Neural cell (in vitro differentiated cells): ENCODE data around the gene ITPK1.

Experiments used
- EZH2 ChIP-seq: fragments of 200-600, 300-800 bp; shearing (Covaris generic), sonication (generic); IDR thresholded peaks from 2 replicates; pipeline ENCODE4 v1.6.1; 2014; ENCODE audit warnings: antibody characterized with exemption, low read length, borderline replicate concordance, mild to moderate bottlenecking; ENCODE audit not compliant: insufficient read depth, poor library complexity, severe bottlenecking
- POLR2AphosphoS5 ChIP-seq: IDR thresholded peaks from 2 replicates; pipeline ENCODE4 v1.6.1; 2012
- TF ChIP-seq, protein P1 (sequence below): fragments of 450-650 bp; IDR thresholded peaks from 2 replicates; pipeline ENCODE4 v1.5.1; 2014; ENCODE audit warnings: antibody characterized with exemption, mild to moderate bottlenecking, moderate library complexity; ENCODE audit not compliant: poor library complexity, severe bottlenecking

- TF ChIP-seq, protein P1, sequence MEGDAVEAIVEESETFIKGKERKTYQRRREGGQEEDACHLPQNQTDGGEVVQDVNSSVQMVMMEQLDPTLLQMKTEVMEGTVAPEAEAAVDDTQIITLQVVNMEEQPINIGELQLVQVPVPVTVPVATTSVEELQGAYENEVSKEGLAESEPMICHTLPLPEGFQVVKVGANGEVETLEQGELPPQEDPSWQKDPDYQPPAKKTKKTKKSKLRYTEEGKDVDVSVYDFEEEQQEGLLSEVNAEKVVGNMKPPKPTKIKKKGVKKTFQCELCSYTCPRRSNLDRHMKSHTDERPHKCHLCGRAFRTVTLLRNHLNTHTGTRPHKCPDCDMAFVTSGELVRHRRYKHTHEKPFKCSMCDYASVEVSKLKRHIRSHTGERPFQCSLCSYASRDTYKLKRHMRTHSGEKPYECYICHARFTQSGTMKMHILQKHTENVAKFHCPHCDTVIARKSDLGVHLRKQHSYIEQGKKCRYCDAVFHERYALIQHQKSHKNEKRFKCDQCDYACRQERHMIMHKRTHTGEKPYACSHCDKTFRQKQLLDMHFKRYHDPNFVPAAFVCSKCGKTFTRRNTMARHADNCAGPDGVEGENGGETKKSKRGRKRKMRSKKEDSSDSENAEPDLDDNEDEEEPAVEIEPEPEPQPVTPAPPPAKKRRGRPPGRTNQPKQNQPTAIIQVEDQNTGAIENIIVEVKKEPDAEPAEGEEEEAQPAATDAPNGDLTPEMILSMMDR: no peak
- TF ChIP-seq EZH2 (no peak), POLR2AphosphoS5 (no peak)
These were observed 66.9 kb downstream of the ITPK1 start for GRCh38 chr14:93048843-93049242.
